GM18502 (cell line): ENCODE data around the gene RELA.
"Not testable (repeated sequence)": the region's sequence is repeated elsewhere in the genome, so short reads cannot be mapped to it uniquely, and the experiment has no call there.

ENCODE experiments used
- ATAC-seq: cut with Tn5 transposase; IDR thresholded peaks from one replicate; pipeline ENCODE4 v1.9.1; 2021; ENCODE audit warnings: mild to moderate bottlenecking; ENCODE audit not compliant: unreplicated experiment, poor library complexity

The RELA gene

GRCh38 chr11:65672982-65673381 lies 10.3 kb upstream of the RELA start:
- ATAC-seq: no peak

- ATAC-seq: no peak
Measured at GRCh38 chr11:65672180-65672860, 9.6 kb upstream of the RELA start.

GRCh38 chr11:65663639-65664200 lies 1.0 kb upstream of the RELA start:
- peak; percentile 21 for ATAC-seq

GRCh38 chr11:65662247-65662798 lies 393 bp downstream of the RELA start:
- peak; percentile 24 for ATAC-seq

GRCh38 chr11:65661599-65662246 lies 993 bp downstream of the RELA start:
- no peak for ATAC-seq

- not testable (repeated sequence) for ATAC-seq
Measured at GRCh38 chr11:65660908-65661307, 1.8 kb downstream of the RELA start.

- no peak for ATAC-seq
Measured at GRCh38 chr11:65660038-65660437, 2.7 kb downstream of the RELA start.

GRCh38 chr11:65658174-65659021 lies 4.3 kb downstream of the RELA start:
- no peak for ATAC-seq

- ATAC-seq: no peak
Measured at GRCh38 chr11:65657426-65657825, 5.3 kb downstream of the RELA start.

- no peak for ATAC-seq
Measured at GRCh38 chr11:65655570-65656332, 7.0 kb downstream of the RELA start.

- ATAC-seq: no peak
Measured at GRCh38 chr11:65654375-65655349, 8.1 kb downstream of the RELA start.

- ATAC-seq: no peak
Measured at GRCh38 chr11:65653229-65654225, 9.2 kb downstream of the RELA start.

- ATAC-seq: peak; percentile 74
Measured at GRCh38 chr11:65652511-65653228, 10.0 kb downstream of the RELA start.

GRCh38 chr11:65651589-65652510 lies 10.9 kb downstream of the RELA start:
- ATAC-seq: no peak

- no peak for ATAC-seq
Measured at GRCh38 chr11:65651339-65651588, 11.5 kb downstream of the RELA start.
